Small intestine (tissue), 7 donors: ENCODE measurements around the gene GAB2. TPM values are rescaled to one million over a fixed set of nuclear protein-coding genes. Genes with fewer than 3 reads are reported as not detected.

Experiments used
- DNase-seq, 2 donors: peaks; one replicate each; pipeline versions ENCODE4 v3.0.0 to v3.0.0-alpha.2; 2013
- FAIRE-seq: peaks from 2 replicates; lab custom pipeline; 2012; peaks lifted over from hg19 to GRCh38; lab: Jason Lieb, UNC
- H3K27ac ChIP-seq, 3 donors: one replicate each; pipeline ENCODE4 v1.5.1; 2013; ENCODE audit warnings: low read length in 2 of 3, mild to moderate bottlenecking in 2 of 3, control low read depth in 1 of 3, inconsistent platforms in 1 of 3, low read depth in 1 of 3, moderate library complexity in 1 of 3
- H3K27me3 ChIP-seq, 3 donors: one replicate each; pipeline ENCODE4 v1.6.1; 2013; ENCODE audit warnings: low read length in 3 of 3, inconsistent platforms in 1 of 3; ENCODE audit not compliant: control insufficient read depth in 3 of 3, insufficient read depth in 3 of 3
- H3K36me3 ChIP-seq, 3 donors: one replicate each; pipeline ENCODE4 v1.6.1; 2013; ENCODE audit warnings: low read length in 3 of 3, inconsistent platforms in 1 of 3, low read depth in 1 of 3, mild to moderate bottlenecking in 1 of 3, moderate library complexity in 1 of 3; ENCODE audit not compliant: control insufficient read depth in 3 of 3, insufficient read depth in 2 of 3
- H3K4me1 ChIP-seq, 3 donors: one replicate each; pipeline ENCODE4 v1.6.1; 2013; ENCODE audit warnings: low read length in 2 of 3, inconsistent platforms in 1 of 3, low read depth in 1 of 3, mild to moderate bottlenecking in 1 of 3, moderate library complexity in 1 of 3; ENCODE audit not compliant: control insufficient read depth in 3 of 3, insufficient read depth in 2 of 3
- H3K4me3 ChIP-seq, 3 donors: one replicate each; pipeline ENCODE4 v1.5.1; 2013; ENCODE audit warnings: low read length in 3 of 3, control low read depth in 1 of 3, inconsistent platforms in 1 of 3, low read depth in 1 of 3, mild to moderate bottlenecking in 1 of 3, moderate library complexity in 1 of 3
- H3K9me3 ChIP-seq, 2 donors: one replicate each; pipeline ENCODE4 v1.6.1; 2013; ENCODE audit warnings: low read depth in 1 of 2, low read length in 1 of 2; ENCODE audit not compliant: control insufficient read depth in 2 of 2, insufficient read depth in 1 of 2
- WGBS, 3 donors: extraction: QIAGEN DNeasy Blood & Tissue Kit; methylation state at CpG; one replicate each; pipeline ENCODE4 v1.1.7; 2013; 5-methylcytosine and 5-hydroxymethylcytosine counted together
- polyA plus RNA-seq, 4 donors: library from polyadenylated mRNA; stranded (reverse) in 3 of 4; unstranded in 1 of 4; fragments of 200-250 nt in 3 of 4; fragments of 120-200 nt in 1 of 4; gene quantifications; one replicate each; pipeline versions ENCODE4 v1.2.1 to v1.2.3, GENCODE V29; 2013
- donor health status: healthy with polysubstance abuse.
- donor health status: control.
- donor health status: control.
- donor health status: Bipolar disorder and iron deficiency.
- donor health status: healthy.

Gene GAB2
- polyA plus RNA-seq, 4 donors = 6.8 to 13.6 (median 8.5) TPM

DNA sequence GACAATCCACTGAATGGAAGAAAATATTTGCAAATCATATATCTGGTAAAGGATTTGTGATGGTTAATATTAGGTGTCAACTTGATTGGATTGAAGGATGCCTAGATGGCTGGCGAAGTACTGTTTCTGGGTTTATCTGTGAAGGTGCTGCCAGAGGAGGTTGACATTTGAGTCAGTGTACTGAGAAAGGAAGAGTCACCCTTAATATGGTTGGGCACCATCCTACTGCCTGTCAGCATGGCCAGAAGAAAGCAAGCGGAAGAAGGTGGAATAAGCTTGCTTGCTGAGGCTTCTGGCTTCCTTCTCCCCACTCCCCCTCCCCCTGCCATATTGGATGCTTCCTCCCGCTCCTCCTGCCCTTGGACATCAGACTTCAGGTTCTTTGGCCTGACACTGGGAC, 101.9 kb downstream of the GAB2 start:
- WGBS, 3 donors = 93 to 97% (median 93%) methylated on average over 3 of the region's 3 CpGs
- peaks cover under 1 to 12% (median 7%) of the 10 kb centered on the region in 3 donors for H3K4me1 ChIP-seq
- no peaks in the 10 kb centered on the region for H3K36me3 ChIP-seq
- H3K9me3 ChIP-seq = no peaks in the 10 kb centered on the region
- DNase-seq = no peak
- no peak overlapping the region for H3K27ac ChIP-seq
- FAIRE-seq = no peak
- no peaks in the 10 kb centered on the region for H3K27me3 ChIP-seq
- H3K4me3 ChIP-seq = no peak overlapping the region

GRCh38 chr11:78314762-78315161, 102.9 kb downstream of the GAB2 start:
- Histone ChIP-seq H3K4me1 (peaks cover 3 to 12% (median 10%) of the 10 kb centered on the region in 3 donors), H3K27ac (no peak overlapping the region), H3K27me3 (no peaks in the 10 kb centered on the region), H3K4me3 (no peak overlapping the region), H3K9me3 (no peaks in the 10 kb centered on the region), H3K36me3 (no peaks in the 10 kb centered on the region)
- WGBS, 3 donors = 71 to 75% (median 72%) methylated on average over 5 of the region's 5 CpGs
- DNase-seq = no peak
- no peak for FAIRE-seq

DNA sequence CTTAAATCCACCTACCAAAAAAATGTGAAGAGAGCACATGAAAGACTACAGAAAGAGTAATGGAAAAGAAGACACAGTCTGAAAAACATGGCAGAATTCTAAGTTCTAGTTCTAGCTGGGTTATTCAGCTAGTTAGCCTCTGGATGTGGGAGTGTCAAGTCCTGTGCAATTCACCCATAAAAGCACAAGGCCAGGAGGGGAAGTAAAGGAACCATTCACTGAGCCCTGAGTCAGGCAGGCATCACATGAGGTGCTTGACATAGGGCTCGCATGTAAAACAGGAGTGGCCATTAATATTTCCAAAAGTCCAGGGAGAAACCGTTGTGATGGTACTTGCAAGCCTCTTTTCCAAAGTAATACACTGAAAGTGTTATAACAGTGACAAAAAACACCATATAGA, 103.7 kb downstream of the GAB2 start:
- FAIRE-seq = no peak
- Histone ChIP-seq H3K9me3 (no peaks in the 10 kb centered on the region), H3K4me3 (no peak overlapping the region), H3K4me1 (peaks cover 3 to 12% (median 9%) of the 10 kb centered on the region in 3 donors), H3K27me3 (no peaks in the 10 kb centered on the region), H3K36me3 (no peaks in the 10 kb centered on the region), H3K27ac (no peak overlapping the region)
- 54 to 70% (median 69%) methylated on average over 2 of the region's 2 CpGs for WGBS, 3 donors
- peak in 1 of 2 donors; percentile 31 for DNase-seq

- FAIRE-seq (no peak), DNase-seq (peak in 1 of 2 donors; percentile 88)
- no peaks in the 10 kb centered on the region for H3K9me3 ChIP-seq
- no peak overlapping the region for H3K4me3 ChIP-seq
- H3K27ac ChIP-seq = peak overlapping the region in 2 of 3 donors; percentile 22 to 60
- WGBS, 3 donors = 36 to 64% (median 38%) methylated on average over 2 of the region's 2 CpGs
- no peaks in the 10 kb centered on the region for H3K36me3 ChIP-seq
- H3K4me1 ChIP-seq = peaks cover 3 to 12% (median 7%) of the 10 kb centered on the region in 3 donors
- no peaks in the 10 kb centered on the region for H3K27me3 ChIP-seq
These were observed 104.3 kb downstream of the GAB2 start for GRCh38 chr11:78313181-78313795.

GRCh38 chr11:78312712-78313111, 104.9 kb downstream of the GAB2 start:
- H3K4me3 ChIP-seq = no peak overlapping the region
- peaks cover 3 to 12% (median 7%) of the 10 kb centered on the region in 3 donors for H3K4me1 ChIP-seq
- DNase-seq (no peak), FAIRE-seq (no peak)
- H3K9me3 ChIP-seq = no peaks in the 10 kb centered on the region
- no peaks in the 10 kb centered on the region for H3K36me3 ChIP-seq
- WGBS, 3 donors = 33 to 71% (median 41%) methylated on average over 4 of the region's 4 CpGs
- peak overlapping the region in 1 of 3 donors; percentile 60 for H3K27ac ChIP-seq
- no peaks in the 10 kb centered on the region for H3K27me3 ChIP-seq

DNA sequence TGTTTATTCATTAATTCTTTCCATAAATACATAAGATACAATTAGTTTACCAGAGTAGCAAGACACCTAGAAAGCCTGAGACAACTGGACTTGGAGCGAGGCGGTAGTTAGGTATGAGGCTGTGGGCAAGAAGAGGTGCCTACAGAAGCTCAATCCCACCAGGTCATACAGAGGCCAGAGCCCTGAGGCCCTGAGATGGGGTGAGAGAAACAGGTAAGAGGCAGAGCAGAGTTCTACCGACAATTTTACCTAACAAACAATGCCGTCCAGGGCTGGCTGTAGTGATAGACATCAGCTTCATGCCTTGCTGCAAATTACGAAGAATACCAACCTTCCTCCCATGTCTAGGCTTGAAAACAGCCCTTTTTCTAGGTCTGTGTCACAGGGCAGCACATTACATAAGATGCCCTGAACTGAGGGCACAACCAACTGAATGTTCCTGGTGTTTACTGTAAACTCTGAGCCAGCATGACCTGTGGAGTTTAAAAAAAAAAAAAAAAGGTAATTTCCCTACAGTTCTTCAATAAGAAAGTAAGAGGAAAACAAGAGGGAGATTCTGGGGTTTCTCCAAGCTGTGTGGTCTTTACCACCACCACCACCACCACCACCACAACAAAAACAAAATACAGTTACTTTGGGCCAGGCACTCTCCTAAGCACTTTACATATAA, 105.8 kb downstream of the GAB2 start:
- no peak for DNase-seq

DNA sequence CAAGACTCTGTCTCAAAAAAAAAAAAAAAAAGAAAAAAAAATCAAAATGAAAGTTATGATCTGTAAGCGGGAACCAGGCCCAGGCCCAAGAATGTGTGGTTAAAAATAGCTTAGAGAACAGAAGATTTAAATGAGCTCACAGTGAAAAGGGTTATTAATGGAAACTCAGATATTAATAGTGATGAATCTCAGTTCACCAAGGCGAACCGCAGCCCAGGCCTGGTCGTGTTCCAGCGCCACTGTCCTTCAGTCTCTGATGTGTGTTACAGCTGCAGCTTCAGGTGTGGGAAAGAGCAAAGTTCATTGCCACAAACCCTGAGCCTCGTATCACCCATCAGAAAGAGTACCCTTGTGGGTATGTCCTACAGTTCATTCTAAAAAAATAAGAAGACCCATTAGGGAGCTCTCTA, 107.1 kb downstream of the GAB2 start:
- H3K4me1 ChIP-seq = peaks cover 3 to 12% (median 7%) of the 10 kb centered on the region in 3 donors
- H3K27ac ChIP-seq = peak overlapping the region in 1 of 3 donors; percentile 18
- no peak overlapping the region for H3K4me3 ChIP-seq
- H3K36me3 ChIP-seq = no peaks in the 10 kb centered on the region
- WGBS, 3 donors = 10 to 15% (median 13%) methylated on average over 6 of the region's 6 CpGs
- H3K9me3 ChIP-seq = no peaks in the 10 kb centered on the region
- FAIRE-seq = no peak
- DNase-seq = peak; percentile 21 to 68
- no peaks in the 10 kb centered on the region for H3K27me3 ChIP-seq

More for the DNA sequence above, 105.8 kb downstream of the GAB2 start:
- Histone ChIP-seq H3K27me3 (no peaks in the 10 kb centered on the region), H3K9me3 (no peaks in the 10 kb centered on the region), H3K36me3 (no peaks in the 10 kb centered on the region), H3K4me1 (peaks cover 3 to 12% (median 7%) of the 10 kb centered on the region in 3 donors), H3K4me3 (no peak overlapping the region), H3K27ac (no peak overlapping the region)
- no peak for FAIRE-seq
- 64 to 87% (median 65%) methylated on average over 5 of the region's 5 CpGs for WGBS, 3 donors

DNA sequence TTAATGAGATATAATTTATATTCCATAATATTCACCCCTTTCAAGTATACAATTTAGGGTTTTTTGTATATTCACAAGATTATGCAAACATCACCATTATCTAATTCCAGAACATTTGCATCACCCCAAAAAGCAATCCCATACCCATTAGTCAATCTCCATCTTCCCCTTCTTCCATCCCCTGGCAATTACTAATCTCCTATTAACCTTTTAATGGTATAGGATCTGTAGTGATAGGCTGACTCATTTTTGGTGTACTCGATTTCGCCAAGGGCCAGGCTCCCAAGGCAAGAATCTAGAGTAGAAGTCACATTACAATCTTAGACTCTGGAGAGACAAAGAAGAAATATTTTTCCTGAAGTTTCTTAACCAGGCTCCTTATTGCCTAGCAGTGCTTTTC, 113.4 kb downstream of the GAB2 start:
- Histone ChIP-seq H3K36me3 (no peaks in the 10 kb centered on the region), H3K9me3 (no peaks in the 10 kb centered on the region), H3K4me3 (no peak overlapping the region), H3K27ac (no peak overlapping the region), H3K27me3 (no peaks in the 10 kb centered on the region), H3K4me1 (no peaks in the 10 kb centered on the region)
- no peak for FAIRE-seq
- 94 to 98% (median 94%) methylated on average over 2 of the region's 2 CpGs for WGBS, 3 donors
- DNase-seq = no peak
